Adrenal gland (tissue), 5 donors: ENCODE results near the gene CDH4.

Experiments used
- CTCF ChIP-seq, 6 experiments: fragments of 450-650 bp in 4 of 6; fragments of 200-600 bp in 2 of 6; sonication (generic) in 1 of 6; IDR thresholded peaks; 1 replicate in 5 of 6; 2 replicates in 1 of 6; pipeline versions ENCODE4 v1.5.1 to v1.8.0; 2016 to 2021; ENCODE audit warnings: antibody characterized with exemption in 6 of 6, mild to moderate bottlenecking in 2 of 6, moderate library complexity in 1 of 6
- POLR2A ChIP-seq, 2 donors: fragments of 450-650 bp; IDR thresholded peaks; one replicate each; pipeline ENCODE4 v1.6.1; 2017; ENCODE audit warnings: antibody characterized with exemption in 2 of 2, mild to moderate bottlenecking in 2 of 2, moderate library complexity in 1 of 2
- donor health status: DM: no; HTN: no; CAD: no.

- TF ChIP-seq CTCF (IDR thresholded peaks at IDR 0.05) (no peak), POLR2A (IDR thresholded peaks at IDR 0.05) (no peak)
Measured at GRCh38 chr20:61564628-61565027, 312.6 kb downstream of the CDH4 start.
